ENCODE results near the gene KRT7.

KRT7 gene

DNA sequence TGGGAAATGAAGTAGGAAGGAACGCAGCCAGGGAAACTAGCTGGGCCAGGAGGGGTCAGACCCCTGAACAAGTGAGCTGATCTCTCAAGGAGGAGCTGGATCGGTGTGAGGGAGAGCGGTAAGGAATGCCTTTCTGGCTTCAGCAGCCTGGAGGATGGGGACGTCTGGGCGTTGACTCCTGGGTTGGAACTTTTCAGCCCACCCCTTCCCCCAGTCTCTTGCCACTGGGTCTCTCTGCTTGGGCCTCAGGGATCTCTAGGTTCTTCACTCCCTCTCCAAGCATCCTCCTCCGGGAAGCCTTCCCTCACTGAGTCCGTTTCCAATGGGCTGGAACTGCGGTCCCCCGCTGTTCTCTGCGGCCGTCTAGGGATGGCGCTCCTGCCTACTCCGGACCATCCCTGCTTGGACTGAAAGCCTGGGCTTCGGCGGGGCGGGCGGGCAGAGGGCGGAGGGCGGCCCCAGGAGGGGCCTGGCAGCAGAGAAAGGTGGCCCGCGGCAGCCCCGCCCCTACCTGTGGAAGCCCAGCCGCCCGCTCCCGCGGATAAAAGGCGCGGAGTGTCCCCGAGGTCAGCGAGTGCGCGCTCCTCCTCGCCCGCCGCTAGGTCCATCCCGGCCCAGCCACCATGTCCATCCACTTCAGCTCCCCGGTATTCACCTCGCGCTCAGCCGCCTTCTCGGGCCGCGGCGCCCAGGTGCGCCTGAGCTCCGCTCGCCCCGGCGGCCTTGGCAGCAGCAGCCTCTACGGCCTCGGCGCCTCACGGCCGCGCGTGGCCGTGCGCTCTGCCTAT lies at the start of gene KRT7:
Gene KRT7, plus strand, starts transcription at position 570 of the 788 bp plus-strand sequence. Its CDS starts 54 bp downstream, at position 624.
- in situ Hi-C loops (cut with HindIII; ENCODE audit: low sequenced_read_pairs) = no loop called here
- TF ChIP-seq CTCF (IDR thresholded peaks at IDR 0.05; ENCODE audit: low read depth, low read length) = peak; percentile 13
- DNase-seq (ENCODE audit: low read depth, low spot score) = no peak
- peak within 1 kb of the TSS; percentile 15 for H3K4me3 ChIP-seq (ENCODE audit: low read depth, low read length)

GRCh38 chr12:52183544-52183910 lies 49.5 kb upstream of the KRT7 start:
- in situ Hi-C loops (cut with HindIII; ENCODE audit: low sequenced_read_pairs) = no loop called here
- no peak for DNase-seq (ENCODE audit: low read depth, low spot score)
- H3K4me3 ChIP-seq (ENCODE audit: low read depth, low read length) = no peak overlapping the region
- no peak for TF ChIP-seq CTCF (IDR thresholded peaks at IDR 0.05; ENCODE audit: low read depth, low read length)

DNA sequence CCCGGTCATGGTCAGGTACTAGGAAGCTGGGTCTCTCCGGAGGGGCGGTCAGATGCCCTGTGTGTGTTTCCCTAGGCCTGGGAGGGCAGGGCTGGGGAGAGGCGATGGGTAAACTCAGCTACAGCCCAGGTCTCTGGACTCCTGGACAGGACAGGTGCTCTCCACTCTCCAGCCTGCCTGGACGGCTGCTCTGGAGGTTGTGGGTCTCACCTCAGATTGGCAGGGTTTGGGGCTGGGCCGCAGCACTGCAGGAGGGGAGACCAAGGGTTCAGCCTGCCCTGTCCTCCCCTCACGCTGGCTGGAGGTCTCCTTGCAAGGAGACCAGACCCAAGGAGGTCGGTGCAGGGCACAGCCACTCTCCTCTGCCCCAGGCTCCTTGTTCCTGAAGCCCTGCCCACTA lies 49.1 kb upstream of the KRT7 start:
- in situ Hi-C loops (cut with HindIII; ENCODE audit: low sequenced_read_pairs) = no loop called here
- H3K4me3 ChIP-seq (ENCODE audit: low read depth, low read length) = no peak overlapping the region
- no peak for DNase-seq (ENCODE audit: low read depth, low spot score)
- no peak for TF ChIP-seq CTCF (IDR thresholded peaks at IDR 0.05; ENCODE audit: low read depth, low read length)

GRCh38 chr12:52184813-52185212 lies 48.2 kb upstream of the KRT7 start:
- in situ Hi-C loops (cut with HindIII; ENCODE audit: low sequenced_read_pairs) = no loop called here
- no peak overlapping the region for H3K4me3 ChIP-seq (ENCODE audit: low read depth, low read length)
- DNase-seq (ENCODE audit: low read depth, low spot score) = no peak
- no peak for TF ChIP-seq CTCF (IDR thresholded peaks at IDR 0.05; ENCODE audit: low read depth, low read length)

DNA sequence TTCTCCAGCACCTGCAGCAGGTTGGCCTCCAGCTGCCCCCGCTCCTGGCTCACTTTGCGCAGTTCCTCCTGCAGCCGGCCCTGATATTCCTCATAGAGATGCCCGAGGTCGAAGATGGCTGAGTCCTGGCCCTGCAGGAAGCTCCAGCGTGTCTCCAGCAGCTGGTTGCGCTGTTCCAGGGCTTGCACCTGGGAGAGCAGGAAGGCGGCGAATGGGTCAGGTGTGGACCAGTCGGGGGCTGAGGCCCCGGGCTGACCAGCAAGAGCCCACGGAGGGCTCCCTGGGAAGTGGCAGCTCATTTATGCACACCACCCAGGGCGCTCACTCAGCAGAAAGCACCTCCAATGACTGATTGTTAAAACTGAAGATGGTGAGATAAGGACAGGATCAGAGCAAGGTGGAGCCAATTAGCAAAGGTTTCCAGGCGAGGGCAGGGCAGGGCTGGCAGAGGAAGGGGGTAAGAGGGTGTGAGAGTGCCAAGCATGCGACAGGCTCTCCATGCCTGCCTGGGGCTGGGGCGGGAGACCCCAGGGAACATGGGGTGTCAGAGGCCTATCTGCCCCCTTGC lies 47.6 kb upstream of the KRT7 start:
- no peak for DNase-seq (ENCODE audit: low read depth, low spot score)
- H3K4me3 ChIP-seq (ENCODE audit: low read depth, low read length) = no peak overlapping the region
- no peak for TF ChIP-seq CTCF (IDR thresholded peaks at IDR 0.05; ENCODE audit: low read depth, low read length)
- in situ Hi-C loops (cut with HindIII; ENCODE audit: low sequenced_read_pairs) = no loop called here

GRCh38 chr12:52186118-52186840 lies 46.8 kb upstream of the KRT7 start:
- in situ Hi-C loops (cut with HindIII; ENCODE audit: low sequenced_read_pairs) = no loop called here
- no peak for TF ChIP-seq CTCF (IDR thresholded peaks at IDR 0.05; ENCODE audit: low read depth, low read length)
- DNase-seq (ENCODE audit: low read depth, low spot score) = peak; percentile 86
- no peak overlapping the region for H3K4me3 ChIP-seq (ENCODE audit: low read depth, low read length)

Data from astrocyte of the spinal cord (primary cell).